Activated naive CD4-positive, alpha-beta T cell (primary cell): ENCODE results near the gene TIGD1.
"Not testable (repeated sequence)": the region's sequence is repeated elsewhere in the genome, so short reads cannot be mapped to it uniquely, and the experiment has no call there.

ENCODE experiments used
- DNase-seq, 4 experiments: peaks; one replicate each; lab custom pipeline; 2025; lab: John Stamatoyannopoulos, UW

TIGD1 gene

DNA sequence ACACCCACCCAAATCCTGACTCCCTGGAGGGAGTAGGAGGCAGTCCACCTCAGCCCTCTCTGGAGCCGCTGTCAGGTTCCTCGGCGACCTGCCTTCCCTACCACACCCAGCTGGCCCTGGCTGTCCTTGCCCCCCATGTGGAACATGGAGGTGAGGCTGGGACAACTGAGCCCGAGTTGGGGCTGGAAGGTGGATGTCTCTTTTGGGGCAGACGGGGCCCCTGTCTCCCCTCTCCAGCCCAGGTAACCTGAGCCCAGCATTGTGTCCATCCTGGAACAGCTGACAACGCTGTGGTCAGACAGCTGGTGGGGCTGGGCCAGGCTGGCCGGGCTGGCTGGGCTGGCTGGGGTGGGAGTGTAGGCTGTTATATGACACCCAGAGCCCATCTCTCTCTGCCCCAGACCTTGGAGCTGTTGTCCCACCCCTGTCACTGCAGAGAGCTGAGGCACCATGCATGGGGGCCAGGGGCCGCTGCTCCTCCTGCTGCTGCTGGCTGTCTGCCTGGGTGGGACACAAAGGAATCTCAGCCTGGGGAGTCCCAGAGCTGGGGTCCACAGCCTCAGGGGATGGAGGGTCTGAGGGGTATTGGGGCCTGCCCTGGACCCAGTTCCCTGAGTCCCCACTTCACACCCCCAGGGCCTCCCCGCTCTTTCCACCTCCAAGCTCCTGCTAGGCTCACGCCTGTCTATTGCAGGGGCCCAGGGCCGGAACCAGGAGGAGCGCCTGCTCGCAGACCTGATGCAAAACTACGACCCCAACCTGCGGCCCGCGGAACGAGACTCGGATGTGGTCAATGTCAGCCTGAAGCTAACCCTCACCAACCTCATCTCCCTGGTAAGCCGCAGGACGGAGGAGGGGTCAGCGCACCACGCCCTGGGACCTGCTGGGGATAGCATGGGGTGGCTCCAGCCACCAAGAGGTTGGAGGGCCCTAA, 10.8 kb downstream of the TIGD1 start, which contains the start of gene CHRNG:
Gene CHRNG, plus strand, starts transcription at position 395 of the 934 bp plus-strand sequence. Its CDS starts 56 bp downstream, at position 451.
- no peak for DNase-seq

DNA sequence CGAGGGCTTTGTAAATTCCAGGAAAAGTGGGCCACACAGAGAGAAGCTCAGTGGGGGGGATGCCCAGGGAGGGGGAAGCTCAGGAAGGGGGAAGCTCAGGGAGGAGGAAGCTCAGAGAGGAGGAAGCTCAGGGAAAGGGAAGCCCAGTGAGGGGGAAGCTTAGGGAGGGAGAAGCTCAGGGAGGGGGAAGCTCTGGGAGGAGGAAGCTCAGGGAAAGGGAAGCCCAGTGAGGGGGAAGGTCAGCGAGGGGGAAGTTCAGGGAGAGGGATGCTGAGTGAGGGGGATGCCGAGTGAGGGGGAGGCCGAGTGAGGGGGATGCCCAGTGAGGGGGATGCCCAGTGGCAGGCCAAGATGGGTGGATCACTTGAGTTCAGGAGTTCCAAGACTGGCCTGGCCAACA, 11.7 kb downstream of the TIGD1 start:
- no peak for DNase-seq

DNA sequence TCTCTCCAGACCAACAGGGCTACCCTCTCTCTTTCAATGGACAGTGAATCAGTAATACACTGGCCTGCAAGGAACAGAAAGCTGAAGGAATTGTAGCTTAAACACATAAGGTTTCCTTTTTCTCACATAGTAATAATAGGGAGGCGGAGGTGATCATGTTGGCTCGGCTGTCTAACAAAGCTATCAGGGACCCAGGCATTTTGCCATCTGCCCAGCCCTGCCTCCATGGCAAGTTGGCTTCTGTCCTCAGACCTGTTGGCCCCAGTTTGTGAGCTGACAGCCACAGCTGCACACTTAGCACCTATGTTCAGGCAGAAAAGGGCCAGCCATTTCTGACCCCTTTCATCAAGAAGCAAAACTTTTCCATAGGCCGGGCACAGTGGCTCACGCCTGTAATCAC, 12.9 kb downstream of the TIGD1 start:
- no peak for DNase-seq

DNA sequence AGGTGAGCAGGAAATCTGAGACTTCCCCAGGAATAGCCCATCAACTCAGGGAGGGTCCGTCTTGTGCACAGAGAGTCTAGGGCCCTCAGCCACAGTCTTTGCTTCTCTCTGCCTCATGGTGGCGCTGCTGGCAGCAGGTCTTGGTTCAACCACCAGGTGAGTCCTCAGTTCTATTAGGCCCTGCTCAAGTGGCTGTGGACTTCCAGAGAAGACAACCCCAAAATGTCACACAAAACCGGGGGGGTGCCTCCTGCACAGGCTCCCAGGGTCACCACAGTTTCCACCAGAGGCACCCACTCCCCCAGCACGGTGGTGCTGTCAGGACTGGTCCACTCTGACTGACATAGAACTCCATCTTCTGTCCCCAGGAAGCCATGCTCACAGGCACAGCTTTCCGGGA, 13.3 kb downstream of the TIGD1 start:
- DNase-seq: no peak

DNA sequence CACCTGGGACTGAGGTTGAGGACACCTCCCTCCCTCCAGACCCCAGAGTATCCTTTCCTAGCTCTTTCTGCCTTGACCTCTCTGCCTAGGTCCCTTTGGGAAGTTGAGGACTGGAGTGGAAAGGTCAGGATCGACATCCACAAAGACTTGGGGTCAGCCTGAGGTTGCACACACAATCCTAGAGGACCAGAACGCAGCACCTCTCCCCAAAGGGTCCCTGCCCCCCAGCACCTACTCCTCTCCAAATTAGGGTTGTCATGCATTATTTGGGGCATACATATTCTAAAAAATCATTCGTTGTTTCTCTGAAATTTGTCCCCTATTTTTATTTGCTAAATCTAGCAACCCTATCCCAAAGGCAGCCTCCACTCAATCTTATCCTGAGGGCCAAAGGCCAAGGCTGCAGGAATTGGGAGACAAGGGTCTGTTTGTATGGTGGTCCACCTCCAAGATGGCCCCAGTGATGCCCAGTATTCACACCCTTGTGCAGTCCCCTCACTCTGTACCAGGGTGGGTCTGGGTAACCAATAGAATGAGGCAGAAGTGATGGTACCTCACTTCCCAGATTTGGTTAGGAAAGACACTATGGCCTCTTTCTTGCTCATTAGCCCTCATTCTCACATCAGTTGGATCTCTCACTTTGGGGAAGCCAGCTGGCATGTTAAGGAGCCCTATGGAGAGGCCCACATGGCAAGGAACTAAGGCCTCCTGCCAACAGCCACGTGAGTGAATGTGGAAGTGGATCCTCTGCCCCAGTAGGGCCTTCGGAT, 14.4 kb downstream of the TIGD1 start:
- DNase-seq: no peak

DNA sequence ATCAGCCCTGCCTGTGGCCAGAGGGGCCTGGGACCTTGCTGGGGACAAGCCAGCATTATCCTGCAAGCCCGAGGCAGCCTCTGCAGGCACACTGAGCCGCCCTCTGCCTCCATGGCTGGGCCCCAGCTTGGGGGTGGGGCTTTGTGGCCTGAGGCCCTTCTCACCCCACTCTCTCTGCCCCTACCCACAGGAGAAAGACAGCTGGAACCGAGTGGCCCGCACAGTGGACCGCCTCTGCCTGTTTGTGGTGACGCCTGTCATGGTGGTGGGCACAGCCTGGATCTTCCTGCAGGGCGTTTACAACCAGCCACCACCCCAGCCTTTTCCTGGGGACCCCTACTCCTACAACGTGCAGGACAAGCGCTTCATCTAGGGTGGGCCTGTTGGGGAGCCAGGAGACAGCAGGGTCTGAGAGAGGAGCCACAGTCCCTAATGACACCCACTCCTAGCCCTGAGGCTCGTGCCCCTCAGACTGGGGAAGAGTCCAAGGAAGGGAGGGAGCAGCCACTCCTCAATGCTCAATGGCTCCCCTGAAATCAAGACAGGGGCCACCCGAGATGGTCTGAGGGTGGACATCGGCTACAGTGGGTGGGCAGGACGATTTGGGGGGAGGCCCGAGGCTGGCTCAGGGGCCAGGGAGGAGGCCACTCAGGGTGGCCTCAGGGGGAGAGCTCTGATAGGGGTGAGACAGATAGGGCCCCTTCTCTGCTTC, 15.3 kb downstream of the TIGD1 start:
- DNase-seq: no peak

DNA sequence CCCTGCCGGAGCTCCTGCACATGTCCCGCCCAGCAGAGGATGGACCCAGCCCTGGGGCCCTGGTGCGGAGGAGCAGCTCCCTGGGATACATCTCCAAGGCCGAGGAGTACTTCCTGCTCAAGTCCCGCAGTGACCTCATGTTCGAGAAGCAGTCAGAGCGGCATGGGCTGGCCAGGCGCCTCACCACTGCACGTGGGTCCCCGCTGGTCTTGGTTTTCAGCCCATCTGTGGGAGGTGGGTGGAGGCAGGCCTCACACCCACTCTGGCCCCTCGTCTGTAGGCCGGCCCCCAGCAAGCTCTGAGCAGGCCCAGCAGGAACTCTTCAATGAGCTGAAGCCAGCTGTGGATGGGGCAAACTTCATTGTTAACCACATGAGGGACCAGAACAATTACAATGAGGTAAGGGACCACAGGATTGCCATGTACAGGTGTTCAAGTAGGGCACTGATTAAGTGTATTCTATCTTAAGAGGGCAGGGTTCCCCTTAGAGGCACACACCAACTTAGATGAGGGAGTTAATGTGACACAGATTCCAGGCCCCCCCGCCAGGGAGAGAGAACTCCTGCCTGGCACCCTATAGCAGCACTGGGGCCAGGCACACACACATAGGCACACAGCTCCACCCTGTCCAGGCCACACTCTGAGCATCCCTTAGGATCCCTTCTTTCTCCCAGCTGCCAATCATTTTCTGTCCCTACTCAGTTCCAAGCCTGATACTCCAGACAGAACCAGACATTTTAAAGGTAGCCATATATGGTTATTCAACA, 16.2 kb downstream of the TIGD1 start:
- no peak for DNase-seq

DNA sequence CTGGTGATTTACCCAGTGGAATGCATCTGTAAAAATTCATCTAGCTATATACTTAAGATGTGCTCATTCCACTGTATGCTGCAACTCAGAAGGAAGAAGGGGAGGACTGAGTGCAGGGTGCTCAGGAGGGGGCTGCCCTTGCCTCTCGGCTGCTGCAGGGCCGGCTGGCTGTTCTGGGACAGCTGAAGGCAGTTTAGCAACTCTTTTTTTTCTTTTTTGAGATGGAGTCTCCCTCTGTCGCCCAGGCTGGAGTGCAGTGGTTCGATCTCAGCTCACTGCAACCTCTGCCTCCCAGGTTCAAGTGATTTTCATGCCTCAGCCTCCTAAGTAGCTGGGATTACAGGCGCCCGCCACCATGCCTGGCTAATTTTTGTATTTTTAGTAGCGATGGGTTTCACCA, 17.5 kb downstream of the TIGD1 start:
- DNase-seq: not testable (repeated sequence)

DNA sequence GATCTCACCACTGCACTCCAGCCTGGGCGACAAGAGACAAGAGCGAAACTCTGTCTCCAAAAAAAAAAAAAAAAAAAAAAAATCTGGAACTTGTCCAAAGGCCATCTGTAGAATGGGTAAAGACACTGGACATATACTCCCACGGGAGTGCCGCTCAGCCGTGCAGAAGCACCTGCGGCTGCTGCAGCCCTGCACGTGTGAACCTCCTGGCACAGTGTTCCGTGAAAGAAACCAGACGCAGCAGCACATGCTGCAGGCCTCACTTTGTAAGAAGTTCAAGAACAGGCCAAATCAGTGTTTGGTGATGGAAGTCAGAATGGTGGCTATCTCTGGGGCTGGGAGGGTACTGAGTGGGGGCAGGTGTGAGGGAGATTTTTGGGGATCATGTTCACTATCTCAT, 17.9 kb downstream of the TIGD1 start:
- no peak for DNase-seq

DNA sequence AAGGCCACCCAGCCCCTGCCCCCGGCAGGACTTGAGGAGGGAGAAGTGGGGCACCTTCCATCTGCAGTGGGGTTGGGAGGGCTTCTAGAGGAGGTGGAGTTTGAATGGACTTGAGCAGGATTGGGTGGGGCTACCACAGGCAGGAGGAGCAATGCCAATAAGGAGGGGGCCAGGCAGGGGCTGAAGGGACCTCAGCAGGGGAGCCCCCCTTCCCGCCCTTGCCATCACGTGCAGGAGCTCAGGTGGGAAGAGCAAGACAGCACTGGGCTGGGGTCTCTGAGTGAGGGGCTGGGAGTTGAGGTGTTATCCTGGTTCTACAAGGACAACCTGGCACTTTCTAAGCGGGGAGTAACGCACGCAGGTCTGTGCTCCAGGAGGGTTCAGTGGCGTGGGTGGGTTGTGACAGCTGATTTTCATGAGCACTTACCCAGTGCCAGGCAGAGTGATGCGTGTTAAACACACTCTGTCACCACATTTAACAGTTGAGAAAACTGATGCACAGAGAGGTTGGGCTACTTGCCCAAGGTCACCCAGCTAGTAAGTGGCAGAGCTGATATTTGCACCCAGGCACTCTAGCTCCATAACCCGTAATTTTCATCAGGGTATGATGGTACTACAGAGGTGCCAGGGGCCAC, 19.6 kb downstream of the TIGD1 start:
- no peak for DNase-seq

DNA sequence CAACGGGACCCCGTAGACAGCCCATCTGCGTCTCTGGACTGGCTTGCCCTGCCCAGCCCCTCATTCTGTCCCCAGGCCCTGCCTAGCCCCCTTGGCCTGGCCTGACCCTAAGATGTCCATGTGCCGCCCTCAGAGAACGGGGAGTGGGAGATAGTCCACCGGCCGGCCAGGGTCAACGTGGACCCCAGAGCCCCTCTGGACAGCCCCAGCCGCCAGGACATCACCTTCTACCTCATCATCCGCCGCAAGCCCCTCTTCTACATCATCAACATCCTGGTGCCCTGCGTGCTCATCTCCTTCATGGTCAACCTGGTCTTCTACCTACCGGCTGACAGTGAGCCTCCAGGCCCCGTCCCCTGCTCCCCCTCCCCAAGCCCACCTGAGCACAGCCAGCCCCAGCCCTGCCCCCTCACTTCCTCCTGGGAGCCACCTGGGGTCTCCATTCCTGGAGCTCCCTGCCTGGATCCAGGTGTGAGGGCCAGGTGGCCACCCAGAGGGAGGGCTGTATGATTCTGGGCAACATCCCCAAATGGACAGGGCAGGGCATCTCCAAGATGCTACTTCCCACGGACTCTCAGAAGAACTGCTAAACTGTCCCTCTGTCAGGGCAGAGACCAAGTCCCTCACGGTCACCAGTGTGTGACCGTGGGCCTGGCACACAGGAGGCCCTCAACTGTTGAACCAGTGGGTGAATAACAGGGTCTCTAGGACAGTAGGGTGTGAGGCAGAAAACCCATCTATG, 20.4 kb downstream of the TIGD1 start:
- no peak for DNase-seq

DNA sequence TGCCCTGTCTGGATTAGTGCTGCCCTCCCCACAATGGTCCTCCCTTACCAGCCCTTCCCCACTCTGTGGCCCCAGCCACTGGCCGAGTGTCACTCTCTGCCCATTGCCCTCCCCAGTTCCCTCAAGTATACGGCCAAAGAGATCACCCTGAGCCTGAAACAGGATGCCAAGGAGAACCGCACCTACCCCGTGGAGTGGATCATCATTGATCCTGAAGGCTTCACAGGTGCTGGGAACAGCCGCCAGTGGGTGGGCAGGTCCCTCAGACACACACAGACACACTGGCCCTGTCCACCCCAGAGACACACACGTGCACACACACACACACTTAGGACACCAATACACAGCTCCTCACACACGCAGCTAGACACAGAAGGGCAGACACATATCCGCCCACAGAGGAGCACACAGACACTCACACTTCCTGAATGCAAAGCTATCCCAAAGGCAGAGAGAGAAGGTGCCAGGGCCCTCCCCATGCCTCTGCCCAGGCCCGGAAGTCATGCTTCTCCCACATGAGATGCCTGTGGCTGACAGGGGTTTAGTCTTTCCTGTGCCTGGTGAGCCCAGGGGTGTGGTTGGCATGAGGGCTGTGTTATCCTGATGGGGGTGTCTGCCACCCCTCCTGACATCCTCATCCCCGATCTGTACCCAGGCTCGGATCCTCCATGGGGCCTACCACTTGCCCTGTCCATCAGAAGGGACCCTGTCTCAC, 21.5 kb downstream of the TIGD1 start:
- no peak for DNase-seq

DNA sequence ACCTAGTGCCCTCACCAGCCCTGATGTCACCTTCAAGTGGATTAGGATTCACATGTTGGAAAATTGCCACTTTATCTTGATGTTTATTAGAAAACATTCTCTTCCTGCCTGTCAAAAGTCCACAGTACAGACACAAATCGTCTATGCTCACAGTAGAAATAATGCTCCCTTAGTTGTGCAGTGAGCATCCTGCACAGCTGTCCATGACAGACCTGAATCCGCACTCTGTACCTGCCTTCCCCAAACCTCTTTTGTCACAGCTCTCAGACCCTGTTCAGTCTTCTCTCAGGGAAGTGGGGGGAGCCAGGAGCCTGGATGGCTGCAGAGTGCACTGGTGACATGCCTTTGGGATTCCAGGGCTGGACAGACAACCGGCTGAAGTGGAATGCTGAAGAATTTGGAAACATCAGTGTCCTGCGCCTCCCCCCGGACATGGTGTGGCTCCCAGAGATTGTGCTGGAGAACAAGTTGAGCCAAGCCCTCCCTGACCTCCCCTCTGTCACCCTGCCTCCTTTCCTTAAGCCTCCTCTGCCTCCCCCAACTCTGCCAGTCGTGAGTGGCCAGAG, 22.4 kb downstream of the TIGD1 start:
- no peak for DNase-seq

DNA sequence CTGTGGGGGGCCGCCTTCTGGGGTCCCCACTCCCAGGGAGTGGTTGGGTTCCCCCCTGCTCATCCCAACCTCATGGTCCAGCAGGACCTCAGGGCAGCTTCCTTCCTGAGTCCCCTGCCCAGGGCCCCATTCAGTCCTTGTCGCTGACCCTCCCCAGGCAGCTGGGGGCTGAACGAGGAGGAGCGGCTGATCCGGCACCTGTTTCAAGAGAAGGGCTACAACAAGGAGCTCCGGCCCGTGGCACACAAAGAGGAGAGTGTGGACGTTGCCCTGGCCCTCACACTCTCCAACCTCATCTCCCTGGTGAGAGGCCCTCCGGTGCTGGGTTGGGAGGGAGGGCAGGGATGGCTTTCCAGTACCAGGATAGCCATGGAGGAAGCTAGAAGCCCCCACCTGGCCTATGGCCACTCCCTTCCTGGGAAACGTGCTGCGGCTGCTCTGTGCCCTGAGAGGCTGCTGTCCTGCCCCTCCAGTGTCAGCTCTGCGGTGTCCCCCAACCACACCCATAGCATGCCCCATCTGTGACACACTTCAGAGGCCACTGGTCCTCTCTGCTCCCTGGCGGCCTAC, 23.9 kb downstream of the TIGD1 start:
- DNase-seq: no peak

DNA sequence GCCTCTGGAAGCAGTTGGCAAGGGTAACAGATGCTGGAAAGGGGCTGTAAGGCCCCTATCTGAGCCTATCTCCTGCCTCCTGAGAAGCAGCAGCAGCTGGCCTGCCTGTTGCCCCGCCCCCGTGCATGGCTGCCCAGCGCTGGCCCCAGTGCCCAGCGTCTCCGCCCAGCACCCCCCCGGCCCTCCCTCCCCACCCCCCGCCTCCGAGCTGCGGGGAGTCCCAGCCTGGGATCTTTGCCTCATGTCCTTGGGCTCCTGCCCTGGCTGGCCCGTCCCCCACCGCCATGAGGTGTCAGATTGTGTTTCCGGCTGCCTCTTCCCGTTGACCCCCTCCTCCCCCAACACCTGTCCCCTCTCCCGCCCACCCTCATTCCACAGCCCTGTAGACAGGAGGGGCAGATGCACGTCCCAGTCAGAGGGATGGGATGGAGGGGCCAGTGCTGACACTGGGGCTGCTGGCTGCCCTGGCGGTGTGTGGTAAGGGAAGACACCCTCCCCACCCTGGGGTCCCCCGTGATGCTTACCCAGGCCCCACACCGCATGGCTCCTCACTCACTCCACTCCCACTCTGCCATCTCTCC, 24.5 kb downstream of the TIGD1 start, which contains the start of gene CHRND:
Gene CHRND, plus strand, starts transcription at position 370 of the 581 bp plus-strand sequence. Its CDS starts 56 bp downstream, at position 426.
- DNase-seq: no peak

DNA sequence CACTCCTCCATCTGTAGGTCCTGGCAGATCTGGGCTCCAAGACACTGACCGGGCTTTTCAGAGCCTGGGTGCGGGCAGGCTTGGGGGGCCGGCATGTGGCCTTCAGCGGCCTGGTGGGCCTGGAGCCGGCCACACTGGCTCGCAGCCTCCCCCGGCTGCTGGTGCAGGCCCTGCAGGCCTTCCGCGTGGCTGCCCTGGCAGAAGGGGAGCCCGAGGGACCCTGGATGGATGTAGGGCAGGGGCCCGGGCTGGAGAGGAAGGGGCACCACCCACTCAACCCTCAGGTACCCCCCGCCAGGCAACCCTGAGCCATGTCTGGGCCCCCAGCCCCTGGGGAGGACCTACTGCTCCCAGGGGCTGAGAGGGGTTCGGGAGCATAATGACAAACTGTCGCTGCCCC, 25.2 kb downstream of the TIGD1 start:
- DNase-seq: no peak

DNA sequence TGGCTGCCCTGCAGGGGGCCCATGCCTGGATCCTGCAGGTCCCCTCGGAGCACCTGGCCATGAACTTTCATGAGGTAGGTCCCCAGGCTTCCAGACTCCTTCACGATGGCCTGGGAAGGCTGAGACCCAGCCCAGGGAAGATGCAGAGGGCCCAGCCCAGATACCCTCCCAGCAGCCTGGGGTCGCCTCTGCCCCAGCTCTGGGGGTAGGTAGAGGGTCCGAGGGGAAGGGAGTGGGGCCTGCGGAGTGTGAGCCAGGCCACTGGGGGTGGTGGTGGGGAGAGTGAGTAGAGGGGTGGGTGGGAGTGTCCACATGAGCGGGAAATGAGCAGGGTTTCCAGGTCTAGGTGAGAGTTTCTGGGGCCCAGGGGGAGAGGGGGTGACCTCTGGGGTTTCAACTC, 25.6 kb downstream of the TIGD1 start:
- DNase-seq: no peak
